ENCODE results near the gene KLHL30.
A peak's percentile ranks its signal among the peaks of the same experiment; 100 is the strongest.
"Not testable (repeated sequence)": the region's sequence is repeated elsewhere in the genome, so short reads cannot be mapped to it uniquely, and the experiment has no call there.

Gene KLHL30

GRCh38 chr2:238170386-238171071, 32.1 kb downstream of the KLHL30 start:
- no peak for DNase-seq (ENCODE audit: low read depth)
- H3K4me3 ChIP-seq (ENCODE audit: low read depth, low read length) = no peak overlapping the region
- TF ChIP-seq, protein P1, sequence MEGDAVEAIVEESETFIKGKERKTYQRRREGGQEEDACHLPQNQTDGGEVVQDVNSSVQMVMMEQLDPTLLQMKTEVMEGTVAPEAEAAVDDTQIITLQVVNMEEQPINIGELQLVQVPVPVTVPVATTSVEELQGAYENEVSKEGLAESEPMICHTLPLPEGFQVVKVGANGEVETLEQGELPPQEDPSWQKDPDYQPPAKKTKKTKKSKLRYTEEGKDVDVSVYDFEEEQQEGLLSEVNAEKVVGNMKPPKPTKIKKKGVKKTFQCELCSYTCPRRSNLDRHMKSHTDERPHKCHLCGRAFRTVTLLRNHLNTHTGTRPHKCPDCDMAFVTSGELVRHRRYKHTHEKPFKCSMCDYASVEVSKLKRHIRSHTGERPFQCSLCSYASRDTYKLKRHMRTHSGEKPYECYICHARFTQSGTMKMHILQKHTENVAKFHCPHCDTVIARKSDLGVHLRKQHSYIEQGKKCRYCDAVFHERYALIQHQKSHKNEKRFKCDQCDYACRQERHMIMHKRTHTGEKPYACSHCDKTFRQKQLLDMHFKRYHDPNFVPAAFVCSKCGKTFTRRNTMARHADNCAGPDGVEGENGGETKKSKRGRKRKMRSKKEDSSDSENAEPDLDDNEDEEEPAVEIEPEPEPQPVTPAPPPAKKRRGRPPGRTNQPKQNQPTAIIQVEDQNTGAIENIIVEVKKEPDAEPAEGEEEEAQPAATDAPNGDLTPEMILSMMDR (IDR thresholded peaks at IDR 0.05; ENCODE audit: insufficient read depth, low read depth, low read length, missing control alignments) = no peak

GRCh38 chr2:238171072-238171431, 32.6 kb downstream of the KLHL30 start:
- DNase-seq (ENCODE audit: low read depth); H3K4me3 ChIP-seq (ENCODE audit: low read depth, low read length): not testable (repeated sequence)

- no peak for DNase-seq (ENCODE audit: low read depth)
- TF ChIP-seq, protein P1 (IDR thresholded peaks at IDR 0.05; ENCODE audit: insufficient read depth, low read depth, low read length, missing control alignments) = no peak
- H3K4me3 ChIP-seq (ENCODE audit: low read depth, low read length) = no peak overlapping the region
These were observed 33.2 kb downstream of the KLHL30 start for GRCh38 chr2:238171575-238172187.

DNA sequence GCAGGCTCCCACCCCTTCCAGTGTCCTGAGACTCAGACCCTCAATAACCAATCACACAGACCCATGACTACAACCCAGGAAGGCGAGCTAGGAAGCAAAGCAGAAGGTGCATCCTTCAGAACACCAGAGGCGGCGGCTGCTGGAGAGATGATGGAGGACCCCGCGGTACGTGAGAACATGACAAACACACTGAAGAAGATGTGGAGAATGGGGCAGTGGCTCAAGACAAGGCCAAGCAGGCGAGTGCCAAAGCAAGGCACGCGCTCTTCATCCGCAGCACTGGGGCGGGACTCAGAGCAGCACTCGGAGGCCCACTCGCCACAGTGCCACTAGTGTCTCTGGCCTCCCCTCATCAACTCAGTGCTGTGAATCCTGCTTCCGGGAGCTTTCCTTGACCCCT, 34.0 kb downstream of the KLHL30 start:
- no peak overlapping the region for H3K4me3 ChIP-seq (ENCODE audit: low read depth, low read length)
- TF ChIP-seq, protein P1 (IDR thresholded peaks at IDR 0.05; ENCODE audit: insufficient read depth, low read depth, low read length, missing control alignments) = no peak
- DNase-seq (ENCODE audit: low read depth) = no peak

- DNase-seq (ENCODE audit: low read depth) = no peak
- H3K4me3 ChIP-seq (ENCODE audit: low read depth, low read length) = no peak overlapping the region
- TF ChIP-seq, protein P1 (IDR thresholded peaks at IDR 0.05; ENCODE audit: insufficient read depth, low read depth, low read length, missing control alignments) = peak; percentile 26
These were observed 35.2 kb downstream of the KLHL30 start for GRCh38 chr2:238173692-238174091.

GRCh38 chr2:238174291-238174690, 35.8 kb downstream of the KLHL30 start:
- TF ChIP-seq, protein P1 (IDR thresholded peaks at IDR 0.05; ENCODE audit: insufficient read depth, low read depth, low read length, missing control alignments) = no peak
- no peak overlapping the region for H3K4me3 ChIP-seq (ENCODE audit: low read depth, low read length)
- DNase-seq (ENCODE audit: low read depth) = no peak

DNA sequence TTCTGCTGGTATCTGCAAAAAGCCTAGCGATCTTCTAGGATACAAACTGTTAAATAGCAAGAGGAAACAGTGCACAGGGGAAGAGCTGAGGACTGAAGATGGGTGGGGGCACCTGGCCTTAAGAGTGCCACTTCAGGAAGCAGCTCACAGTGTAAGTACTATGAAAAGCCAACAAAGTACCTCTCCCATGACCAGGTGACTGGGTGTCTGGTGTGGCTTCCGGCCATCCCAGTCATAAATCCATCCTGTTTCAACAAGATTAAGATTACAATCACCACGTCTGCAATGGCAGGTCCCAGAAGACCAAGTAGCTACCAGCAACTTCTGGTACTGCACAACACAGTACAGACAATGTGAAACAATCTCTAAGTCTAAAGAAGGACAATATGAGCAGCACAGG, 36.2 kb downstream of the KLHL30 start:
- no peak overlapping the region for H3K4me3 ChIP-seq (ENCODE audit: low read depth, low read length)
- DNase-seq (ENCODE audit: low read depth) = no peak
- TF ChIP-seq, protein P1 (IDR thresholded peaks at IDR 0.05; ENCODE audit: insufficient read depth, low read depth, low read length, missing control alignments) = no peak
